HepG2 (cell line): ENCODE data around the gene FAM219A.

Experiments used
- JDP2 ChIP-seq: sonication (generic); formaldehyde crosslinking; IDR thresholded peaks from 2 replicates; pipeline ENCODE4 v1.8.1; 2022; ENCODE audit warnings: missing genetic modification reagents, borderline replicate concordance
- NR2F6 ChIP-seq, 2 experiments: IDR thresholded peaks; 2 replicates each; pipeline ENCODE4 v1.6.1; 2016; ENCODE audit warnings: antibody characterized with exemption in 1 of 2, mild to moderate bottlenecking in 1 of 2
- POLR2A ChIP-seq, 2 experiments: IDR thresholded peaks; 2 replicates each; pipeline ENCODE4 v1.6.1; 2011; ENCODE audit warnings: low read depth in 2 of 2, low read length in 2 of 2, mild to moderate bottlenecking in 1 of 2, moderate library complexity in 1 of 2; ENCODE audit not compliant: insufficient read depth in 1 of 2
- SAFB2 ChIP-seq: sonication (generic); formaldehyde crosslinking; IDR thresholded peaks from 2 replicates; pipeline ENCODE4 v1.5.1; 2020; ENCODE audit warnings: missing genetic modification reagents, low read depth, mild to moderate bottlenecking, borderline replicate concordance
- SP140L ChIP-seq: sonication (generic); formaldehyde crosslinking; IDR thresholded peaks from 2 replicates; pipeline ENCODE4 v1.4.0; 2020; ENCODE audit warnings: missing genetic modification reagents, borderline replicate concordance
- TCF7 ChIP-seq: sonication (generic); IDR thresholded peaks from 2 replicates; pipeline ENCODE4 v1.6.1; 2016; ENCODE audit warnings: antibody characterized with exemption, low read depth
- YY1 ChIP-seq: IDR thresholded peaks from 2 replicates; pipeline ENCODE4 v1.6.1; 2011; ENCODE audit warnings: low read length, low read depth, moderate library complexity, mild to moderate bottlenecking; ENCODE audit not compliant: insufficient read depth, insufficient replicate concordance
- ZNF251 ChIP-seq: sonication (generic); formaldehyde crosslinking; IDR thresholded peaks from 2 replicates; pipeline ENCODE4 v1.9.0; 2021; ENCODE audit warnings: mild to moderate bottlenecking, missing genetic modification reagents
- ZNF263 ChIP-seq: sonication (generic); formaldehyde crosslinking; IDR thresholded peaks from 2 replicates; pipeline ENCODE4 v1.4.0; 2020; ENCODE audit warnings: missing genetic modification reagents
- ZNF282 ChIP-seq: fragments of 450-650 bp; IDR thresholded peaks from 2 replicates; pipeline ENCODE4 v1.6.1; 2018; ENCODE audit not compliant: partially characterized antibody
- ZNF350 ChIP-seq: sonication (generic); formaldehyde crosslinking; IDR thresholded peaks from 2 replicates; pipeline ENCODE4 v1.4.0; 2020; ENCODE audit warnings: mild to moderate bottlenecking, low read depth, missing genetic modification reagents, borderline replicate concordance
- TF ChIP-seq, protein P1 (sequence below): sonication (generic); formaldehyde crosslinking; IDR thresholded peaks from 2 replicates; pipeline ENCODE4 v1.4.0; 2020; ENCODE audit warnings: mild to moderate bottlenecking, missing genetic modification reagents
- TF ChIP-seq, protein P2 (sequence below): sonication (generic); formaldehyde crosslinking; IDR thresholded peaks from 2 replicates; pipeline ENCODE4 v1.5.0; 2020; ENCODE audit warnings: mild to moderate bottlenecking, missing genetic modification reagents, moderate library complexity
- TF ChIP-seq, protein P3 (sequence below): sonication (generic); formaldehyde crosslinking; IDR thresholded peaks from 2 replicates; pipeline ENCODE4 v1.4.0; 2020; ENCODE audit warnings: missing genetic modification reagents

DNA sequence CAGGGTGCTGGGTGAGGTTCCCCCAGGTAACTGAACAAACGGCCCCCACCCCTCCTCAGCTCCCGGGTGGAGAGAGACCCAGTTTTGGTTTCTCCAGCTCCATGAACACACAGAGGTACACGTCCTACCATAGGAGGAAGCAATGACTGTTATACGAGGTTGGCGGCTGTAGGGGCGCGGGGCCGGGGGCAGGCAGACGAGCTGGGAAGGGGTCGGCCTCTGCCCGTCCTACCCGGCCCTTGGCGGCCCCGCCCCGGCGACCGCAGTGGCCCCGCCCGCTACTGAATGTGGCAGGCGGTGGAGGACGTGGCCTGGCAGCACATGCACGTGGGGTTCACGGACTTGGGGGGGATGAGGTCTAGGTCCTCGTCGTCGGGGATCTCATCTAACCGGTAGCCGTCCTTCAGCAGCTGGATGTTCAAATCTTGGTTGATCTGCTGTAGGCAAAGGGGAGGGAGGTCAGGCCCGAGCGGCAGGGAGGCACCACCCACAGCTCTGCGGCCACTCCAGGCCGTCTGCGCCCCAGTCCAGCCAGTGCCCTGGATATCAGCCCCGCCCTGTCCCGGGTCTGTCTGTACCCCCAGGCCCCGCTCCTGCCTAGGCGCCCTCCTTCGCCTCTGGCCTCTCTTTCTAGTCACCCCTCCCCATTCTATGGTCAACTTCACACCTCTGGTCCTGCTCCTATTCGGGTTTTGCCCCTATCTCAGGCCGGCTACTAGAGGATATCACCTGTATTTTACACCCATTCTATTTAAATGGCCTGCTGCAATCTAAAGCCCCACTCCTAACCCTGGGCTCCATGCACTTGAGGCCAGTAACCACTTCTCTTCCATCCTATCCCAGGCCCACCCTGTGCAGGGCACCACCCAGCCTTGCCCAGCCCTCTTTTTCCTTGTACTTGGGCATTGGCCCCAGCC is 57.4 kb downstream of the FAM219A start:
- TF ChIP-seq, protein P1, sequence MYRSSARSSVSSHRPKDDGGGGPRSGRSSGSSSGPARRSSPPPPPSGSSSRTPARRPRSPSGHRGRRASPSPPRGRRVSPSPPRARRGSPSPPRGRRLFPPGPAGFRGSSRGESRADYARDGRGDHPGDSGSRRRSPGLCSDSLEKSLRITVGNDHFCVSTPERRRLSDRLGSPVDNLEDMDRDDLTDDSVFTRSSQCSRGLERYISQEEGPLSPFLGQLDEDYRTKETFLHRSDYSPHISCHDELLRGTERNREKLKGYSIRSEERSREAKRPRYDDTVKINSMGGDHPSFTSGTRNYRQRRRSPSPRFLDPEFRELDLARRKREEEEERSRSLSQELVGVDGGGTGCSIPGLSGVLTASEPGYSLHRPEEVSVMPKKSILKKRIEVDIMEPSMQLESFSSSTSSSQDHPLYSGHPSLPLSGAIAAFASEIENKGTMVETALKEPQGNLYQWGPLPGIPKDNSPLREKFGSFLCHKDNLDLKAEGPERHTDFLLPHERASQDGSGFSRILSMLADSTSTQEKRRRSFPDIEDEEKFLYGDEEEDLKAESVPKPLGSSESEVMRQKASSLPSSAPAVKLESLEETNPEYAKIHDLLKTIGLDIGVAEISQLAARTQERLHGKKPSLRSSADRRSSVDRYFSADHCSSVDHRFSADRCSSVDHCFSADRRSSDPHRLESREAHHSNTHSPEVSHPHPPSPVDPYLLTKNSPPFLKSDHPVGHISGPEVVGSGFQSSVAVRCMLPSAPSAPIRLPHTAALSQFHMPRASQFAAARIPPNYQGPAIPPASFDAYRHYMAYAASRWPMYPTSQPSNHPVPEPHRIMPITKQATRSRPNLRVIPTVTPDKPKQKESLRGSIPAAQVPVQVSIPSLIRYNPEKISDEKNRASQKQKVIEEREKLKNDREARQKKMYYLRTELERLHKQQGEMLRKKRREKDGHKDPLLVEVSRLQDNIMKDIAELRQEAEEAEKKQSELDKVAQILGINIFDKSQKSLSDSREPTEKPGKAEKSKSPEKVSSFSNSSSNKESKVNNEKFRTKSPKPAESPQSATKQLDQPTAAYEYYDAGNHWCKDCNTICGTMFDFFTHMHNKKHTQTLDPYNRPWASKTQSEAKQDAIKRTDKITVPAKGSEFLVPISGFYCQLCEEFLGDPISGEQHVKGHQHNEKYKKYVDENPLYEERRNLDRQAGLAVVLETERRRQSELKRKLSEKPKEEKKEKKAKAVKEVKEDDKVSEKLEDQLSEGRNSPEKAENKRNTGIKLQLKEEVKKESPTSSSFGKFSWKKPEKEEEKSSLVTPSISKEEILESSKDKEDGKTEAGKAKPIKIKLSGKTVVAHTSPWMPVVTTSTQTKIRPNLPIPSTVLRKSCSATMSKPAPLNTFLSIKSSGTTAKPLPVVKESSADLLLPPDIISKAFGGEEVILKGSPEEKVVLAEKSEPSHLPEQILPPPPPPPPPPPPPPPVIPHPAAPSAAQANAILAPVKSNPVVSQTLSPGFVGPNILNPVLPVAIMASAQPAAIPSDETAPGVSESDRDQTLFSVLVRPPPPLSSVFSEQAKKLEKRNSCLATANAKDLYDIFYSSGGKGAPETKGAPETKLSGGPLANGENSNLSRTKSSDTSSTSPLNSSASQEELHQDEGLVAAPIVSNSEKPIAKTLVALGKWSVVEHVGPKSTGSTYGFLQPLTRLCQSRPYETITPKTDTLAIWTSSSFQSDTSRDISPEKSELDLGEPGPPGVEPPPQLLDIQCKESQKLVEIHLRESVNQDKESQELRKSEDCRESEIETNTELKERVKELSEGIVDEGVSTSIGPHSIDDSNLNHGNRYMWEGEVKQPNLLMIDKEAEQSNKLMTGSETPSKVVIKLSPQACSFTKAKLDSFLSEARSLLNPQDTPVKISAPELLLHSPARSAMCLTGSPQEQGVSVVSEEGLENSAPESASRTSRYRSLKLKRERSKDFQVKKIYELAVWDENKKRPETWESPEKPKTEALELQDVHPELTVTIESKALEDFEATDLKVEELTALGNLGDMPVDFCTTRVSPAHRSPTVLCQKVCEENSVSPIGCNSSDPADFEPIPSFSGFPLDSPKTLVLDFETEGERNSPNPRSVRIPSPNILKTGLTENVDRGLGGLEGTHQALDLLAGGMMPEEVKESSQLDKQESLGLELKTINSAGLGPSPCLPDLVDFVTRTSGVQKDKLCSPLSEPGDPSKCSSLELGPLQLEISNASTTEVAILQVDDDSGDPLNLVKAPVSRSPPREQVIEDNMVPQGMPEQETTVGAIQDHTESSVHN (CRISPR knock-in tag) = no peak
- TF ChIP-seq SAFB2 (CRISPR knock-in tag) = no peak
- TF ChIP-seq, protein P2, sequence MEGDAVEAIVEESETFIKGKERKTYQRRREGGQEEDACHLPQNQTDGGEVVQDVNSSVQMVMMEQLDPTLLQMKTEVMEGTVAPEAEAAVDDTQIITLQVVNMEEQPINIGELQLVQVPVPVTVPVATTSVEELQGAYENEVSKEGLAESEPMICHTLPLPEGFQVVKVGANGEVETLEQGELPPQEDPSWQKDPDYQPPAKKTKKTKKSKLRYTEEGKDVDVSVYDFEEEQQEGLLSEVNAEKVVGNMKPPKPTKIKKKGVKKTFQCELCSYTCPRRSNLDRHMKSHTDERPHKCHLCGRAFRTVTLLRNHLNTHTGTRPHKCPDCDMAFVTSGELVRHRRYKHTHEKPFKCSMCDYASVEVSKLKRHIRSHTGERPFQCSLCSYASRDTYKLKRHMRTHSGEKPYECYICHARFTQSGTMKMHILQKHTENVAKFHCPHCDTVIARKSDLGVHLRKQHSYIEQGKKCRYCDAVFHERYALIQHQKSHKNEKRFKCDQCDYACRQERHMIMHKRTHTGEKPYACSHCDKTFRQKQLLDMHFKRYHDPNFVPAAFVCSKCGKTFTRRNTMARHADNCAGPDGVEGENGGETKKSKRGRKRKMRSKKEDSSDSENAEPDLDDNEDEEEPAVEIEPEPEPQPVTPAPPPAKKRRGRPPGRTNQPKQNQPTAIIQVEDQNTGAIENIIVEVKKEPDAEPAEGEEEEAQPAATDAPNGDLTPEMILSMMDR (CRISPR knock-in tag) = no peak
- TF ChIP-seq JDP2 (CRISPR knock-in tag) = no peak
- TF ChIP-seq ZNF282 = no peak
- TF ChIP-seq, protein P3, sequence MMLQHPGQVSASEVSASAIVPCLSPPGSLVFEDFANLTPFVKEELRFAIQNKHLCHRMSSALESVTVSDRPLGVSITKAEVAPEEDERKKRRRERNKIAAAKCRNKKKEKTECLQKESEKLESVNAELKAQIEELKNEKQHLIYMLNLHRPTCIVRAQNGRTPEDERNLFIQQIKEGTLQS = no peak
- no peak for TF ChIP-seq YY1
- TF ChIP-seq ZNF251 (CRISPR knock-in tag) = no peak
- no peak for TF ChIP-seq TCF7
- no peak for TF ChIP-seq ZNF263 (CRISPR knock-in tag)
- TF ChIP-seq POLR2A (IDR thresholded peaks at IDR 0.05; ENCODE audit: insufficient read depth in 1 of 2, low read depth in 2 of 2, low read length in 2 of 2) = no peak
- TF ChIP-seq ZNF350 (CRISPR knock-in tag) = no peak
- TF ChIP-seq NR2F6 (IDR thresholded peaks at IDR 0.05) = no peak
- TF ChIP-seq NR2F6 (CRISPR knock-in tag; IDR thresholded peaks at IDR 0.05) = no peak
- no peak for TF ChIP-seq SP140L (CRISPR knock-in tag)
